K562 (cell line): Measurements from ENCODE around the gene EEF1A1. TPM values are rescaled to one million over a fixed set of nuclear protein-coding genes. Genes with fewer than 3 reads are reported as not detected.

Experiments
- DIDO1 ChIP-seq: fragments of 450-650 bp; IDR thresholded peaks from 2 replicates; pipeline ENCODE4 v1.6.1; 2016; ENCODE audit warnings: low read depth, missing biosample characterization, missing genetic modification characterization
- GATAD2A ChIP-seq: fragments of 450-650 bp; IDR thresholded peaks from 2 replicates; pipeline ENCODE4 v1.6.1; 2017
- HNRNPUL1 ChIP-seq: fragments of 200-400 bp; formaldehyde crosslinking; IDR thresholded peaks from 2 replicates; pipeline ENCODE4 v1.6.1; 2017; ENCODE audit warnings: low read length
- IRF2 ChIP-seq: sonication (generic); formaldehyde crosslinking; IDR thresholded peaks from 2 replicates; pipeline ENCODE4 v1.8.1; 2022; ENCODE audit warnings: mild to moderate bottlenecking, missing genetic modification reagents
- MECOM ChIP-seq: fragments of 250-450 bp; sonication (Bioruptor Pico); IDR thresholded peaks from 2 replicates; pipeline ENCODE4 v1.8.0; 2022; ENCODE audit warnings: inconsistent platforms
- MTF1 ChIP-seq: fragments of 250-450 bp; sonication (Bioruptor Pico); IDR thresholded peaks from 2 replicates; pipeline ENCODE4 v1.9.0; 2021; ENCODE audit warnings: moderate library complexity, mild to moderate bottlenecking, inconsistent platforms, borderline replicate concordance
- NCOA1 ChIP-seq: fragments of 450-650 bp; IDR thresholded peaks from 2 replicates; pipeline ENCODE4 v1.6.1; 2016; ENCODE audit warnings: low read depth
- NFATC3 ChIP-seq: fragments of 450-650 bp; IDR thresholded peaks from 2 replicates; pipeline ENCODE4 v1.6.1; 2017; ENCODE audit warnings: mild to moderate bottlenecking
- POLR2AphosphoS2 ChIP-seq: IDR thresholded peaks from 2 replicates; pipeline ENCODE4 v1.6.1; 2012; ENCODE audit warnings: low read length, improper control_type of control experiment
- SMARCE1 ChIP-seq: fragments of 450-650 bp; IDR thresholded peaks from 2 replicates; pipeline ENCODE4 v1.7.1; 2016; ENCODE audit warnings: mild to moderate bottlenecking
- SNAPC5 ChIP-seq: fragments of 250-450 bp; sonication (Bioruptor Pico); IDR thresholded peaks from 2 replicates; pipeline ENCODE4 v1.8.0; 2021; ENCODE audit warnings: moderate library complexity, mild to moderate bottlenecking, inconsistent platforms
- SREBF1 ChIP-seq: fragments of 150-350 bp; IDR thresholded peaks from 2 replicates; pipeline ENCODE4 v1.6.1; 2014; ENCODE audit warnings: antibody characterized with exemption, low read depth, low read length, borderline replicate concordance
- TAF9B ChIP-seq: fragments of 450-650 bp; IDR thresholded peaks from 2 replicates; pipeline ENCODE4 v1.6.1; 2018; ENCODE audit warnings: mild to moderate bottlenecking; ENCODE audit not compliant: partially characterized antibody
- YY1 ChIP-seq, 3 experiments: IDR thresholded peaks; 2 replicates each; pipeline ENCODE4 v1.6.1; 2011; ENCODE audit warnings: low read length in 2 of 3, mild to moderate bottlenecking in 2 of 3, moderate library complexity in 2 of 3, borderline replicate concordance in 1 of 3, control low read depth in 1 of 3, low read depth in 1 of 3; ENCODE audit not compliant: insufficient read depth in 3 of 3, insufficient replicate concordance in 2 of 3, control insufficient read depth in 1 of 3, insufficient read length in 1 of 3; ENCODE audit errors: extremely low read depth in 1 of 3
- ZBED1 ChIP-seq: IDR thresholded peaks from 2 replicates; pipeline ENCODE4 v1.6.1; 2014
- ZNF165 ChIP-seq: fragments of 250-450 bp; sonication (Bioruptor Pico); IDR thresholded peaks from 2 replicates; pipeline ENCODE4 v1.4.0; 2020; ENCODE audit warnings: borderline replicate concordance
- ZNF197 ChIP-seq: fragments of 200-800 bp; sonication (Bioruptor generic); IDR thresholded peaks from 2 replicates; pipeline ENCODE4 v1.6.1; 2016; ENCODE audit warnings: low read depth, missing genetic modification characterization, missing compliant biosample characterization
- ZNF23 ChIP-seq: fragments of 250-450 bp; sonication (Bioruptor Pico); IDR thresholded peaks from 2 replicates; pipeline ENCODE4 v1.4.0; 2020; ENCODE audit warnings: mild to moderate bottlenecking
- polyA plus RNA-seq, 8 experiments: library from polyadenylated mRNA; depleted of rRNA in 4 of 8; stranded (reverse) in 5 of 8; unstranded in 3 of 8; fragments of >200 nt; fragmentation: Nextera tagmentation in 2 of 8; fragmentation: Illumina TruSeq in 1 of 8; extraction: Ambion mirVana in 2 of 8; extraction: Trizol in 1 of 8; gene quantifications; 2 replicates each; pipeline versions ENCODE4 v1.2.1 to v1.2.3, GENCODE V29; 2011 to 2014; ENCODE audit warnings: inconsistent platforms in 1 of 8, missing spikeins in 1 of 8
- total RNA-seq, 7 experiments: library from RNA; depleted of rRNA in 6 of 7; stranded (reverse); fragments of >200 nt in 6 of 7; fragmentation: Illumina TruSeq in 2 of 7; extraction: Trizol in 2 of 7; gene quantifications; 2 replicates each; pipeline versions ENCODE4 v1.2.1 to v1.2.3, GENCODE V29; 2011 to 2021; ENCODE audit warnings: low replicate concordance in 1 of 7
- TF ChIP-seq, protein P1 (sequence below): sonication (generic); formaldehyde crosslinking; IDR thresholded peaks from 2 replicates; pipeline ENCODE4 v1.8.0; 2023; ENCODE audit warnings: mild to moderate bottlenecking, missing genetic modification reagents
- TF ChIP-seq, protein P2 (sequence below): fragments of 250-450 bp; sonication (Bioruptor Pico); IDR thresholded peaks from 2 replicates; pipeline ENCODE4 v1.4.0; 2020

The EEF1A1 gene
- total and polyA plus RNA-seq, 9 of the 15 experiments (the other 6 are each of a cell fraction or from before 2014, with no cell fraction given): 6,453 to 17,323 (median 11,082) TPM

DNA sequence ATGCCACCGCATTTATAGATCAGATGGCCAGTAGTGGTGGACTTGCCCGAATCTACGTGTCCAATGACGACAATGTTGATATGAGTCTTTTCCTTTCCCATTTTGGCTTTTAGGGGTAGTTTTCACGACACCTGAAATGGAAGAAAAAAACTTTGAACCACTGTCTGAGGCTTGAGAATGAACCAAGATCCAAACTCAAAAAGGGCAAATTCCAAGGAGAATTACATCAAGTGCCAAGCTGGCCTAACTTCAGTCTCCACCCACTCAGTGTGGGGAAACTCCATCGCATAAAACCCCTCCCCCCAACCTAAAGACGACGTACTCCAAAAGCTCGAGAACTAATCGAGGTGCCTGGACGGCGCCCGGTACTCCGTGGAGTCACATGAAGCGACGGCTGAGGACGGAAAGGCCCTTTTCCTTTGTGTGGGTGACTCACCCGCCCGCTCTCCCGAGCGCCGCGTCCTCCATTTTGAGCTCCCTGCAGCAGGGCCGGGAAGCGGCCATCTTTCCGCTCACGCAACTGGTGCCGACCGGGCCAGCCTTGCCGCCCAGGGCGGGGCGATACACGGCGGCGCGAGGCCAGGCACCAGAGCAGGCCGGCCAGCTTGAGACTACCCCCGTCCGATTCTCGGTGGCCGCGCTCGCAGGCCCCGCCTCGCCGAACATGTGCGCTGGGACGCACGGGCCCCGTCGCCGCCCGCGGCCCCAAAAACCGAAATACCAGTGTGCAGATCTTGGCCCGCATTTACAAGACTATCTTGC lies 725 bp downstream of the EEF1A1 start (continued):
- TF ChIP-seq MTF1 (CRISPR knock-in tag) (no peak), ZNF23 (CRISPR knock-in tag) (no peak), ZNF165 (CRISPR knock-in tag) (no peak), ZNF197 (CRISPR knock-in tag) (no peak; the same call in 1 of the 2 replicates), HNRNPUL1 (peak; percentile 92), DIDO1 (tag) (no peak), ZBED1 (no peak), IRF2 (CRISPR knock-in tag) (no peak), TAF9B (no peak), POLR2AphosphoS2 (no peak), SNAPC5 (CRISPR knock-in tag) (no peak), GATAD2A (no peak), SMARCE1 (0 out of 2 replicates have a peak, but pooled peaks have one; percentile 21), MECOM (CRISPR knock-in tag) (no peak), SREBF1 (no peak), NFATC3 (no peak), YY1 (IDR thresholded peaks at IDR 0.05; ENCODE audit: borderline replicate concordance in 1 of 3, control insufficient read depth in 1 of 3, extremely low read depth in 1 of 3, insufficient read depth in 3 of 3, insufficient read length in 1 of 3, insufficient replicate concordance in 2 of 3, low read depth in 1 of 3, low read length in 2 of 3) (peak; percentile 85 to 98 (median 95)), NCOA1 (no peak)
- TF ChIP-seq, protein P1, sequence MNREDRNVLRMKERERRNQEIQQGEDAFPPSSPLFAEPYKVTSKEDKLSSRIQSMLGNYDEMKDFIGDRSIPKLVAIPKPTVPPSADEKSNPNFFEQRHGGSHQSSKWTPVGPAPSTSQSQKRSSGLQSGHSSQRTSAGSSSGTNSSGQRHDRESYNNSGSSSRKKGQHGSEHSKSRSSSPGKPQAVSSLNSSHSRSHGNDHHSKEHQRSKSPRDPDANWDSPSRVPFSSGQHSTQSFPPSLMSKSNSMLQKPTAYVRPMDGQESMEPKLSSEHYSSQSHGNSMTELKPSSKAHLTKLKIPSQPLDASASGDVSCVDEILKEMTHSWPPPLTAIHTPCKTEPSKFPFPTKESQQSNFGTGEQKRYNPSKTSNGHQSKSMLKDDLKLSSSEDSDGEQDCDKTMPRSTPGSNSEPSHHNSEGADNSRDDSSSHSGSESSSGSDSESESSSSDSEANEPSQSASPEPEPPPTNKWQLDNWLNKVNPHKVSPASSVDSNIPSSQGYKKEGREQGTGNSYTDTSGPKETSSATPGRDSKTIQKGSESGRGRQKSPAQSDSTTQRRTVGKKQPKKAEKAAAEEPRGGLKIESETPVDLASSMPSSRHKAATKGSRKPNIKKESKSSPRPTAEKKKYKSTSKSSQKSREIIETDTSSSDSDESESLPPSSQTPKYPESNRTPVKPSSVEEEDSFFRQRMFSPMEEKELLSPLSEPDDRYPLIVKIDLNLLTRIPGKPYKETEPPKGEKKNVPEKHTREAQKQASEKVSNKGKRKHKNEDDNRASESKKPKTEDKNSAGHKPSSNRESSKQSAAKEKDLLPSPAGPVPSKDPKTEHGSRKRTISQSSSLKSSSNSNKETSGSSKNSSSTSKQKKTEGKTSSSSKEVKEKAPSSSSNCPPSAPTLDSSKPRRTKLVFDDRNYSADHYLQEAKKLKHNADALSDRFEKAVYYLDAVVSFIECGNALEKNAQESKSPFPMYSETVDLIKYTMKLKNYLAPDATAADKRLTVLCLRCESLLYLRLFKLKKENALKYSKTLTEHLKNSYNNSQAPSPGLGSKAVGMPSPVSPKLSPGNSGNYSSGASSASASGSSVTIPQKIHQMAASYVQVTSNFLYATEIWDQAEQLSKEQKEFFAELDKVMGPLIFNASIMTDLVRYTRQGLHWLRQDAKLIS (CRISPR knock-in tag): no peak
- TF ChIP-seq, protein P2, sequence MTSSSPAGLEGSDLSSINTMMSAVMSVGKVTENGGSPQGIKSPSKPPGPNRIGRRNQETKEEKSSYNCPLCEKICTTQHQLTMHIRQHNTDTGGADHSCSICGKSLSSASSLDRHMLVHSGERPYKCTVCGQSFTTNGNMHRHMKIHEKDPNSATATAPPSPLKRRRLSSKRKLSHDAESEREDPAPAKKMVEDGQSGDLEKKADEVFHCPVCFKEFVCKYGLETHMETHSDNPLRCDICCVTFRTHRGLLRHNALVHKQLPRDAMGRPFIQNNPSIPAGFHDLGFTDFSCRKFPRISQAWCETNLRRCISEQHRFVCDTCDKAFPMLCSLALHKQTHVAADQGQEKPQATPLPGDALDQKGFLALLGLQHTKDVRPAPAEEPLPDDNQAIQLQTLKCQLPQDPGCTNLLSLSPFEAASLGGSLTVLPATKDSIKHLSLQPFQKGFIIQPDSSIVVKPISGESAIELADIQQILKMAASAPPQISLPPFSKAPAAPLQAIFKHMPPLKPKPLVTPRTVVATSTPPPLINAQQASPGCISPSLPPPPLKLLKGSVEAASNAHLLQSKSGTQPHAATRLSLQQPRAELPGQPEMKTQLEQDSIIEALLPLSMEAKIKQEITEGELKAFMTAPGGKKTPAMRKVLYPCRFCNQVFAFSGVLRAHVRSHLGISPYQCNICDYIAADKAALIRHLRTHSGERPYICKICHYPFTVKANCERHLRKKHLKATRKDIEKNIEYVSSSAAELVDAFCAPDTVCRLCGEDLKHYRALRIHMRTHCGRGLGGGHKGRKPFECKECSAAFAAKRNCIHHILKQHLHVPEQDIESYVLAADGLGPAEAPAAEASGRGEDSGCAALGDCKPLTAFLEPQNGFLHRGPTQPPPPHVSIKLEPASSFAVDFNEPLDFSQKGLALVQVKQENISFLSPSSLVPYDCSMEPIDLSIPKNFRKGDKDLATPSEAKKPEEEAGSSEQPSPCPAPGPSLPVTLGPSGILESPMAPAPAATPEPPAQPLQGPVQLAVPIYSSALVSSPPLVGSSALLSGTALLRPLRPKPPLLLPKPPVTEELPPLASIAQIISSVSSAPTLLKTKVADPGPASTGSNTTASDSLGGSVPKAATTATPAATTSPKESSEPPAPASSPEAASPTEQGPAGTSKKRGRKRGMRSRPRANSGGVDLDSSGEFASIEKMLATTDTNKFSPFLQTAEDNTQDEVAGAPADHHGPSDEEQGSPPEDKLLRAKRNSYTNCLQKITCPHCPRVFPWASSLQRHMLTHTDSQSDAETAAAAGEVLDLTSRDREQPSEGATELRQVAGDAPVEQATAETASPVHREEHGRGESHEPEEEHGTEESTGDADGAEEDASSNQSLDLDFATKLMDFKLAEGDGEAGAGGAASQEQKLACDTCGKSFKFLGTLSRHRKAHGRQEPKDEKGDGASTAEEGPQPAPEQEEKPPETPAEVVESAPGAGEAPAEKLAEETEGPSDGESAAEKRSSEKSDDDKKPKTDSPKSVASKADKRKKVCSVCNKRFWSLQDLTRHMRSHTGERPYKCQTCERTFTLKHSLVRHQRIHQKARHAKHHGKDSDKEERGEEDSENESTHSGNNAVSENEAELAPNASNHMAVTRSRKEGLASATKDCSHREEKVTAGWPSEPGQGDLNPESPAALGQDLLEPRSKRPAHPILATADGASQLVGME: no peak
